Activated CD4-positive, alpha-beta T cell treated with anti-CD3 and anti-CD28 coated beads for 48 hours (primary cell): ENCODE data around the gene CT45A3.
"Not testable (repeated sequence)": the region's sequence is repeated elsewhere in the genome, so short reads cannot be mapped to it uniquely, and the experiment has no call there.

ENCODE experiments used
- DNase-seq: peaks from one replicate; pipeline ENCODE4 v3.0.0-alpha.2; 2020

CT45A3 gene

GRCh38 chrX:135768091-135768490 lies at the start of gene CT45A3:
TSS of gene CT45A3 (minus strand) at chrX:135768191. CDS start at chrX:135764444, 3,747 bp downstream.
- DNase-seq, result not testable (repeated sequence)

GRCh38 chrX:135802687-135803086 lies 34.7 kb upstream of the CT45A3 start, which contains the start of gene CT45A6:
TSS of gene CT45A6 (minus strand) at chrX:135802787. CDS start at chrX:135798993, 3,794 bp downstream.
- DNase-seq, result not testable (repeated sequence)

- not testable (repeated sequence) for DNase-seq
These were observed 17.4 kb upstream of the CT45A3 start, which contains the start of gene CT45A5 for GRCh38 chrX:135785403-135785802. TSS of gene CT45A5 (minus strand) at chrX:135785503. CDS start at chrX:135781729, 3,774 bp downstream.

GRCh38 chrX:135744739-135745138 lies 23.3 kb downstream of the CT45A3 start:
- DNase-seq, result not testable (repeated sequence)

GRCh38 chrX:135741192-135741715 lies 26.7 kb downstream of the CT45A3 start:
- DNase-seq, result no peak

- peak; percentile 80 for DNase-seq
These were observed 27.3 kb downstream of the CT45A3 start for GRCh38 chrX:135740681-135741149.

- DNase-seq, result no peak
These were observed 30.5 kb downstream of the CT45A3 start for GRCh38 chrX:135737366-135738071.

- not testable (repeated sequence) for DNase-seq
These were observed 33.3 kb downstream of the CT45A3 start for GRCh38 chrX:135734666-135735065.

- DNase-seq, result no peak
These were observed 54.2 kb downstream of the CT45A3 start for GRCh38 chrX:135713795-135714194.

GRCh38 chrX:135713183-135713689 lies 54.8 kb downstream of the CT45A3 start, which contains the start of gene CT45A1:
TSS of gene CT45A1 (plus strand) at chrX:135713639. CDS start at chrX:135718941, 5,302 bp downstream.
- peak; percentile 81 for DNase-seq
